K562 (cell line): Measurements from ENCODE around the gene XRN1. TPM values are rescaled to one million over a fixed set of nuclear protein-coding genes. Genes with fewer than 3 reads are reported as not detected.

ENCODE experiments used
- ATAC-seq: fragments of 200-7000 bp; cut with Tn5 transposase; 3 replicates; pipeline ENCODE4 v1.9.1; 2020; ENCODE audit warnings: moderate library complexity
- BruUV-seq: library from RNA; stranded (reverse); fragments of 400-500 nt; replicated peaks from 2 replicates; lab custom pipeline; 2021; lab: Mats Ljungman, UMichigan
- CTCF ChIA-PET: fragments of 300-600 bp; formaldehyde crosslinking; extraction: SDS; loops from one replicate; lab custom pipeline; 2021; ENCODE audit warnings: low intra/inter-chr PET ratio; lab: Yijun Ruan, JAX
- POLR2A ChIA-PET: fragments of 300-600, 350-650 bp; sonication (Branson Sonifier 250); formaldehyde crosslinking; extraction: SDS; loops from one replicate; lab custom pipeline; 2021; ENCODE audit warnings: antibody characterized with exemption, inconsistent platforms; lab: Yijun Ruan, JAX
- DNase-seq, 4 experiments: peaks; one replicate each; pipeline versions ENCODE4 v3.0.0 to v3.0.0-alpha.2; 2011 to 2018; ENCODE audit warnings: low spot score in 3 of 4, mixed read lengths in 3 of 4; ENCODE audit errors: extremely low read depth in 1 of 4
- FAIRE-seq: peaks from 2 replicates; lab custom pipeline; 2011; peaks lifted over from hg19 to GRCh38; lab: Jason Lieb, UNC
- H2AFZ ChIP-seq: 2 replicates; pipeline ENCODE4 v1.6.0; 2011; ENCODE audit warnings: low read depth, low read length, control low read depth, inconsistent platforms
- H3K27ac ChIP-seq: fragments of 200-600 bp; 3 replicates; pipeline ENCODE4 v1.8.0; 2011; ENCODE audit warnings: low read depth, mild to moderate bottlenecking, control low read depth, inconsistent platforms, low read length, moderate library complexity, mixed read lengths; ENCODE audit errors: extremely low read depth
- H3K27me3 ChIP-seq, 2 experiments: fragments of 300-600 bp in 1 of 2; 2 replicates in 1 of 2; 3 replicates in 1 of 2; pipeline versions ENCODE4 v1.6.0 to v1.8.0; 2011; ENCODE audit warnings: inconsistent platforms in 2 of 2, low read length in 2 of 2, mild to moderate bottlenecking in 1 of 2, mixed read lengths in 1 of 2, moderate library complexity in 1 of 2; ENCODE audit not compliant: control insufficient read depth in 2 of 2, insufficient read depth in 2 of 2
- H3K36me3 ChIP-seq: fragments of 300-600 bp; 3 replicates; pipeline ENCODE4 v1.8.0; 2011; ENCODE audit warnings: mild to moderate bottlenecking, low read length, inconsistent platforms; ENCODE audit not compliant: control insufficient read depth, insufficient read depth
- H3K4me1 ChIP-seq, 2 experiments: fragments of 200-600 bp in 1 of 2; replicated peaks in 1 of 2; 2 replicates in 1 of 2; 3 replicates in 1 of 2; pipeline versions ENCODE4 v1.5.1 to v1.8.0; 2011; ENCODE audit warnings: inconsistent platforms in 2 of 2, low read length in 2 of 2, mild to moderate bottlenecking in 1 of 2, mixed read lengths in 1 of 2, moderate library complexity in 1 of 2; ENCODE audit not compliant: control insufficient read depth in 2 of 2, insufficient read depth in 2 of 2
- H3K4me2 ChIP-seq: 2 replicates; pipeline ENCODE4 v1.6.1; 2011; ENCODE audit warnings: low read length, control low read depth, inconsistent platforms, mixed read lengths; ENCODE audit not compliant: insufficient read depth
- H3K4me3 ChIP-seq: fragments of 200-600 bp; sonication (generic), shearing (Covaris generic); 2 replicates; pipeline ENCODE4 v1.5.1; 2016; ENCODE audit warnings: control low read depth, inconsistent platforms
- H3K79me2 ChIP-seq: fragments of 200-600 bp; 3 replicates; pipeline ENCODE4 v1.8.0; 2011; ENCODE audit warnings: low read length, inconsistent platforms; ENCODE audit not compliant: control insufficient read depth, insufficient read depth
- H3K9ac ChIP-seq, 2 experiments: 2 replicates each; pipeline versions ENCODE4 v1.6.0 to v1.6.1; 2011; ENCODE audit warnings: low read depth in 2 of 2, low read length in 2 of 2, control low read depth in 1 of 2, inconsistent platforms in 1 of 2, mild to moderate bottlenecking in 1 of 2, mixed read lengths in 1 of 2; ENCODE audit not compliant: insufficient read depth in 1 of 2
- H3K9me1 ChIP-seq: one replicate; pipeline ENCODE4 v1.6.0; 2011; ENCODE audit warnings: inconsistent platforms, mild to moderate bottlenecking, low read length, moderate library complexity; ENCODE audit not compliant: control insufficient read depth, insufficient read depth
- H3K9me3 ChIP-seq: replicated peaks from 2 replicates; pipeline ENCODE4 v1.5.1; 2011; ENCODE audit warnings: low read depth, low read length, inconsistent platforms; ENCODE audit not compliant: control insufficient read depth, insufficient read depth
- H4K20me1 ChIP-seq: replicated peaks from 2 replicates; pipeline ENCODE4 v1.6.1; 2011; ENCODE audit warnings: low read length, inconsistent platforms, mixed read lengths; ENCODE audit not compliant: control insufficient read depth, insufficient read depth
- PHB ChIP-seq: fragments of 250-450 bp; sonication (Bioruptor Pico); IDR thresholded peaks from 2 replicates; pipeline ENCODE4 v1.5.0; 2021
- in situ Hi-C: fragments of 300-500 bp; cut with MboI; formaldehyde crosslinking; loops from 4 replicates; pipeline ENCODE4 v1.15.0; 2018; ENCODE audit warnings: inconsistent platforms, mixed read lengths
- intact Hi-C: fragments of 100-400 bp; cut with micrococcal nuclease; formaldehyde crosslinking; loops from 2 replicates; pipeline ENCODE4 v1.14.2; 2022
- polyA plus RNA-seq, 8 experiments: library from polyadenylated mRNA; depleted of rRNA in 4 of 8; stranded (reverse) in 5 of 8; unstranded in 3 of 8; fragments of >200 nt; fragmentation: Nextera tagmentation in 2 of 8; fragmentation: Illumina TruSeq in 1 of 8; extraction: Ambion mirVana in 2 of 8; extraction: Trizol in 1 of 8; gene quantifications; 2 replicates each; pipeline versions ENCODE4 v1.2.1 to v1.2.3, GENCODE V29; 2011 to 2014; ENCODE audit warnings: inconsistent platforms in 1 of 8, missing spikeins in 1 of 8
- total RNA-seq, 7 experiments: library from RNA; depleted of rRNA in 6 of 7; stranded (reverse); fragments of >200 nt in 6 of 7; fragmentation: Illumina TruSeq in 2 of 7; extraction: Trizol in 2 of 7; gene quantifications; 2 replicates each; pipeline versions ENCODE4 v1.2.1 to v1.2.3, GENCODE V29; 2011 to 2021; ENCODE audit warnings: low replicate concordance in 1 of 7
- TF ChIP-seq, protein P1 (sequence below): fragments of 450-650 bp; IDR thresholded peaks from 2 replicates; pipeline ENCODE4 v1.6.1; 2018; ENCODE audit not compliant: partially characterized antibody

The XRN1 gene
- total and polyA plus RNA-seq, 9 of the 15 experiments (the other 6 are each of a cell fraction or from before 2014, with no cell fraction given): 3.1 to 28.4 (median 17.2) TPM

DNA sequence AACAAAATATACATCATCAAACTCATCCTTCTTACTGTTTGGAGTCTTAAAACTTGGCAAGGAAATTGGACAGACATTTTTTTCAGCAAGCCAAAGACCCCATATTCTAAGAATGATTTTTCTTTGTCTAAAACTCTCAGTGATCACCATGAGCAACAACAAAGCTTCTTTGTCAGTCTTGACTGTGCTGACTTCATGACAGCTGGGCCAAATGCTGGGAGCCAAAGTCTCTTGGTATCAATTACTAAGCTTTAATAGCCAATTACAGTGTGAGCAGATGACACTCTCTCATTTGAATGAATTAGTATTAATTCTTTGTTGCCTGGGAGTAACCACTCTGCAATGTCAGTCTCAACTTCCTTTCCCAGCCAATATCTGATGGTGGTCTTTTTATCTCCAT is 174.3 kb downstream of the XRN1 start:
- Histone ChIP-seq H3K4me1 (peaks cover 0 to 5% of the 10 kb centered on the region in 2 experiments; a peak in 1 of 5 replicates), H3K9me3 (no peaks in the 10 kb centered on the region), H3K9me1 (no peaks in the 10 kb centered on the region), H2AFZ (0 out of 2 replicates have a peak overlapping the region, but pooled peaks have one; percentile 5), H3K27ac (no peak overlapping the region), H3K4me3 (no peak overlapping the region), H4K20me1 (no peaks in the 10 kb centered on the region), H3K36me3 (no peaks in the 10 kb centered on the region), H3K27me3 (no peaks in the 10 kb centered on the region), H3K4me2 (no peak overlapping the region), H3K79me2 (no peaks in the 10 kb centered on the region), H3K9ac (no peak overlapping the region)
- BruUV-seq: no TSS peak
- DNase-seq (no peak), FAIRE-seq (no peak), ATAC-seq (no peak)
- ChIA-PET CTCF (no interaction called here), POLR2A (no interaction called here)
- in situ Hi-C loops: no loop called here
- no peak for TF ChIP-seq PHB (CRISPR knock-in tag)
- TF ChIP-seq, protein P1, sequence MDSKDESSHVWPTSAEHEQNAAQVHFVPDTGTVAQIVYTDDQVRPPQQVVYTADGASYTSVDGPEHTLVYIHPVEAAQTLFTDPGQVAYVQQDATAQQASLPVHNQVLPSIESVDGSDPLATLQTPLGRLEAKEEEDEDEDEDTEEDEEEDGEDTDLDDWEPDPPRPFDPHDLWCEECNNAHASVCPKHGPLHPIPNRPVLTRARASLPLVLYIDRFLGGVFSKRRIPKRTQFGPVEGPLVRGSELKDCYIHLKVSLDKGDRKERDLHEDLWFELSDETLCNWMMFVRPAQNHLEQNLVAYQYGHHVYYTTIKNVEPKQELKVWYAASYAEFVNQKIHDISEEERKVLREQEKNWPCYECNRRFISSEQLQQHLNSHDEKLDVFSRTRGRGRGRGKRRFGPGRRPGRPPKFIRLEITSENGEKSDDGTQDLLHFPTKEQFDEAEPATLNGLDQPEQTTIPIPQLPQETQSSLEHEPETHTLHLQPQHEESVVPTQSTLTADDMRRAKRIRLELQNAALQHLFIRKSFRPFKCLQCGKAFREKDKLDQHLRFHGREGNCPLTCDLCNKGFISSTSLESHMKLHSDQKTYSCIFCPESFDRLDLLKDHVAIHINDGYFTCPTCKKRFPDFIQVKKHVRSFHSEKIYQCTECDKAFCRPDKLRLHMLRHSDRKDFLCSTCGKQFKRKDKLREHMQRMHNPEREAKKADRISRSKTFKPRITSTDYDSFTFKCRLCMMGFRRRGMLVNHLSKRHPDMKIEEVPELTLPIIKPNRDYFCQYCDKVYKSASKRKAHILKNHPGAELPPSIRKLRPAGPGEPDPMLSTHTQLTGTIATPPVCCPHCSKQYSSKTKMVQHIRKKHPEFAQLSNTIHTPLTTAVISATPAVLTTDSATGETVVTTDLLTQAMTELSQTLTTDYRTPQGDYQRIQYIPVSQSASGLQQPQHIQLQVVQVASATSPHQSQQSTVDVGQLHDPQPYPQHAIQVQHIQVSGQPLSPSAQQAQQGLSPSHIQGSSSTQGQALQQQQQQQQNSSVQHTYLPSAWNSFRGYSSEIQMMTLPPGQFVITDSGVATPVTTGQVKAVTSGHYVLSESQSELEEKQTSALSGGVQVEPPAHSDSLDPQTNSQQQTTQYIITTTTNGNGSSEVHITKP: peak; percentile 11
- intact Hi-C loops: loop anchor here (10.0 kb wide), 1 partner anchor 699 kb away; no protein-coding TSS in a partner anchor
